ENCODE measurements around the gene ACAP1. TPM values are rescaled to one million over a fixed set of nuclear protein-coding genes. Genes with fewer than 3 reads are reported as not detected.

The ACAP1 gene
- polyA plus RNA-seq, 1 donor (not counting 4 experiments of a cell fraction or from before 2014, with no cell fraction given) = 1.7 TPM

DNA sequence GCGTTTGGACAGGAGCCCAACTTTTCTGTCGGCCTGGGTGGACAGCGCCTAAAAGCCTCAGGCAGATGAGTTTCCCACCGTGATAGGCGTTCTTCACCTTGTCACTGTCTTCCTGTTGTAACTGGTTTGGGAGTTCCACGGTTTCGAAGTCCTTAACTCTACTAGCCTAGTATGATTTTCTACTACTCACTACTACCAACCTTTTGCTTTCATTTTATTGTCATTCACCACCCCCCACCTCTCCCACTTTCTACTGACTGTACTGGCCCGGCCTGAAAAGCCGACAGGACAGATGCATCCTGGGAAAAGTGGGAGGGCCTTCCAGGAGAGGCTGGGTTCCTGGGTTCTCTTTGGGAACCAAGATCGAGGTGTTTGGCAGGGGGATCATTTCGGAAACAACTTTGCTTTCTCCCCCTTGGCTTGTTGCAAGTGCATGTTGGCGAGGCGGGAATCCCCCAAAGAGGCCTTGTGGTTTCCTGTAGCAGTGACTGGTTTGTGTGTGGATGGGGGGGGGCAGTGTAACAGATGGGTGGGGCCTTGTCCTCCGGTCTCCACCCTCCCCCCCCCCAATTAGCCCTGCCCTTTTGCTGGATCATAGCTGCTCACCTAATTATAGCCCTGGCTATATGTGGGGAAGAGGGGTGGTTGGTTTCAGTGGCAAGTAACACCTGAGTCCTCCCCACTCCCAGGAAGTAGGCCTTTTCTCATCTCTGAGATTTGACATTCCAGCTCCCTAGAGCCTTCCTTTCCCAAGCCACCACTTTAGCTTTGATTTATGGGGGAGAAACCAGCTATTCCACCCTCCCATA, 27.5 kb upstream of the ACAP1 start:
- Histone ChIP-seq H2AFZ (ENCODE audit: control insufficient read depth, low read length) (no peak overlapping the region), H3K4me3 (ENCODE audit: control insufficient read depth in 2 of 3, extremely low read depth in 1 of 3, insufficient read depth in 2 of 3, low read depth in 1 of 3, low read length in 3 of 3) (peak overlapping the region; percentile 93 to 99 (median 95)), H3K79me2 (ENCODE audit: control insufficient read depth, insufficient read depth, low read length) (peaks cover 56% of the 10 kb centered on the region), H3K9me3 (ENCODE audit: control insufficient read depth, low read depth, low read length) (no peaks in the 10 kb centered on the region), H3K27ac (ENCODE audit: control insufficient read depth, insufficient read depth, low read length) (peak overlapping the region; percentile 99), H3K4me2 (ENCODE audit: control insufficient read depth, extremely low read depth, insufficient read depth, low read depth, low read length) (peak overlapping the region; percentile 80), H4K20me1 (ENCODE audit: control insufficient read depth, extremely low read depth, insufficient read depth, low read length) (peaks cover 47% of the 10 kb centered on the region), H3K9ac (ENCODE audit: control insufficient read depth, extremely low read depth, insufficient read depth, low read length) (peak overlapping the region; percentile 100), H3K4me1 (ENCODE audit: control insufficient read depth, extremely low read depth, insufficient read depth, low read length) (peaks cover 34% of the 10 kb centered on the region), H3K36me3 (ENCODE audit: control insufficient read depth in 2 of 2, extremely low read depth in 1 of 2, insufficient read depth in 2 of 2, low read length in 2 of 2) (peaks cover 33 to 46% of the 10 kb centered on the region in 2 experiments), H3K27me3 (ENCODE audit: control insufficient read depth, extremely low read depth, insufficient read depth, low read length) (no peaks in the 10 kb centered on the region), H3K9me1 (ENCODE audit: control insufficient read depth, extremely low read depth, insufficient read depth, low read length) (peaks cover 5% of the 10 kb centered on the region)
- dilution Hi-C loops (cut with MboI; ENCODE audit: extremely low pct_ligation_motif_present, low sequenced_read_pairs) = no loop called here
- FAIRE-seq = peak; percentile 41
- DNase-seq (ENCODE audit: low read depth, low spot score) = no peak
- TF ChIP-seq, protein P1, sequence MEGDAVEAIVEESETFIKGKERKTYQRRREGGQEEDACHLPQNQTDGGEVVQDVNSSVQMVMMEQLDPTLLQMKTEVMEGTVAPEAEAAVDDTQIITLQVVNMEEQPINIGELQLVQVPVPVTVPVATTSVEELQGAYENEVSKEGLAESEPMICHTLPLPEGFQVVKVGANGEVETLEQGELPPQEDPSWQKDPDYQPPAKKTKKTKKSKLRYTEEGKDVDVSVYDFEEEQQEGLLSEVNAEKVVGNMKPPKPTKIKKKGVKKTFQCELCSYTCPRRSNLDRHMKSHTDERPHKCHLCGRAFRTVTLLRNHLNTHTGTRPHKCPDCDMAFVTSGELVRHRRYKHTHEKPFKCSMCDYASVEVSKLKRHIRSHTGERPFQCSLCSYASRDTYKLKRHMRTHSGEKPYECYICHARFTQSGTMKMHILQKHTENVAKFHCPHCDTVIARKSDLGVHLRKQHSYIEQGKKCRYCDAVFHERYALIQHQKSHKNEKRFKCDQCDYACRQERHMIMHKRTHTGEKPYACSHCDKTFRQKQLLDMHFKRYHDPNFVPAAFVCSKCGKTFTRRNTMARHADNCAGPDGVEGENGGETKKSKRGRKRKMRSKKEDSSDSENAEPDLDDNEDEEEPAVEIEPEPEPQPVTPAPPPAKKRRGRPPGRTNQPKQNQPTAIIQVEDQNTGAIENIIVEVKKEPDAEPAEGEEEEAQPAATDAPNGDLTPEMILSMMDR (optimal IDR thresholded peaks at IDR 0.05 in 1 of 3, IDR thresholded peaks at IDR 0.05 in 1 of 3, conservative IDR thresholded peaks at IDR 0.05 in 1 of 3; ENCODE audit: extremely low read depth in 1 of 3, insufficient read depth in 2 of 3, low read length in 3 of 3) = no peak
- TF ChIP-seq EZH2 (IDR thresholded peaks at IDR 0.05; ENCODE audit: low read length) = no peak

DNA sequence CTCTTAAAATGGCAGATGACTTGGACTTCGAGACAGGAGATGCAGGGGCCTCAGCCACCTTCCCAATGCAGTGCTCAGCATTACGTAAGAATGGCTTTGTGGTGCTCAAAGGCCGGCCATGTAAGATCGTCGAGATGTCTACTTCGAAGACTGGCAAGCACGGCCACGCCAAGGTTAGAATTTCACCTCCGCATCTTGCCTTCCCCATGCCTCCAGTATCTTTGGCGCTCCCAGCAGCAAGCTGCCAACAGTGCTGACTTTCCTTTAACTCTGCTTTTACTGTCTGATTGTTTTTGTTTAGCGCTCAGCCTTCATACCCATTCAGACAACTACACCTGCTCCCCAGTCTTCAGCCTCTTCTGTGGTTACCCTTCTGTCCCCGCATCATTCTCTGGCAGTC, 26.7 kb upstream of the ACAP1 start:
- peaks cover 60% of the 10 kb centered on the region for H3K79me2 ChIP-seq (ENCODE audit: control insufficient read depth, insufficient read depth, low read length)
- peaks cover 41% of the 10 kb centered on the region for H3K4me1 ChIP-seq (ENCODE audit: control insufficient read depth, extremely low read depth, insufficient read depth, low read length)
- H4K20me1 ChIP-seq (ENCODE audit: control insufficient read depth, extremely low read depth, insufficient read depth, low read length) = peaks cover 50% of the 10 kb centered on the region
- H3K27ac ChIP-seq (ENCODE audit: control insufficient read depth, insufficient read depth, low read length) = peak overlapping the region; percentile 99
- no peak for FAIRE-seq
- no peaks in the 10 kb centered on the region for H3K9me3 ChIP-seq (ENCODE audit: control insufficient read depth, low read depth, low read length)
- peaks cover 34 to 50% of the 10 kb centered on the region in 2 experiments for H3K36me3 ChIP-seq (ENCODE audit: control insufficient read depth in 2 of 2, extremely low read depth in 1 of 2, insufficient read depth in 2 of 2, low read length in 2 of 2)
- no peak for DNase-seq (ENCODE audit: low read depth, low spot score)
- H3K27me3 ChIP-seq (ENCODE audit: control insufficient read depth, extremely low read depth, insufficient read depth, low read length) = no peaks in the 10 kb centered on the region
- TF ChIP-seq, protein P1 (optimal IDR thresholded peaks at IDR 0.05 in 1 of 3, IDR thresholded peaks at IDR 0.05 in 1 of 3, conservative IDR thresholded peaks at IDR 0.05 in 1 of 3; ENCODE audit: extremely low read depth in 1 of 3, insufficient read depth in 2 of 3, low read length in 3 of 3) = no peak
- TF ChIP-seq EZH2 (IDR thresholded peaks at IDR 0.05; ENCODE audit: low read length) = no peak
- no peak overlapping the region for H2AFZ ChIP-seq (ENCODE audit: control insufficient read depth, low read length)
- H3K4me2 ChIP-seq (ENCODE audit: control insufficient read depth, extremely low read depth, insufficient read depth, low read depth, low read length) = peak overlapping the region; percentile 80
- H3K9me1 ChIP-seq (ENCODE audit: control insufficient read depth, extremely low read depth, insufficient read depth, low read length) = peaks cover 8% of the 10 kb centered on the region
- dilution Hi-C loops (cut with MboI; ENCODE audit: extremely low pct_ligation_motif_present, low sequenced_read_pairs) = no loop called here
- H3K9ac ChIP-seq (ENCODE audit: control insufficient read depth, extremely low read depth, insufficient read depth, low read length) = peak overlapping the region; percentile 100
- H3K4me3 ChIP-seq (ENCODE audit: control insufficient read depth in 2 of 3, extremely low read depth in 1 of 3, insufficient read depth in 2 of 3, low read depth in 1 of 3, low read length in 3 of 3) = peak overlapping the region; percentile 93 to 99 (median 95)
